ENCODE measurements around the gene INSYN2A.

DNA sequence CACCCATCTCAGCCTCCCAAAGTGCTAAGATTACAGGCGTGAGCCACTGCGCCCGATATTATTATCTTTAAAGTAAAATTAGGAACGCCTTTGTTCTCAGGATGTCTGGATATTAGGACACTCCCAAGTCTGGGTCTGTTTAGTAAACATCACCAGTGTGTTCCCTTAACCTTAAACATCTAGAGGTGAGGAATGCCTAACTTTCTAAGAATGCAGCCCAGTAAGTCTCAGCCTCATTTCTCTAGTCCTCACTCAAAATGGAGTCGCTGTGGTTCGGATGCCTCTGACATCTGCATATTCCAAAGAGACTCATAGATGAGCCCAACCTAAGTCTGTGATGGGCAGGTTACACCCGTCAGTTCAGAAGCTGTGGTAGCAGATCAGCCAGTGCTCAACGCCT lies 4.3 kb upstream of the INSYN2A start:
- no peak for TF ChIP-seq ELF4 (CRISPR knock-in tag; IDR thresholded peaks at IDR 0.05; ENCODE audit: low read depth)
- TF ChIP-seq, protein P1, sequence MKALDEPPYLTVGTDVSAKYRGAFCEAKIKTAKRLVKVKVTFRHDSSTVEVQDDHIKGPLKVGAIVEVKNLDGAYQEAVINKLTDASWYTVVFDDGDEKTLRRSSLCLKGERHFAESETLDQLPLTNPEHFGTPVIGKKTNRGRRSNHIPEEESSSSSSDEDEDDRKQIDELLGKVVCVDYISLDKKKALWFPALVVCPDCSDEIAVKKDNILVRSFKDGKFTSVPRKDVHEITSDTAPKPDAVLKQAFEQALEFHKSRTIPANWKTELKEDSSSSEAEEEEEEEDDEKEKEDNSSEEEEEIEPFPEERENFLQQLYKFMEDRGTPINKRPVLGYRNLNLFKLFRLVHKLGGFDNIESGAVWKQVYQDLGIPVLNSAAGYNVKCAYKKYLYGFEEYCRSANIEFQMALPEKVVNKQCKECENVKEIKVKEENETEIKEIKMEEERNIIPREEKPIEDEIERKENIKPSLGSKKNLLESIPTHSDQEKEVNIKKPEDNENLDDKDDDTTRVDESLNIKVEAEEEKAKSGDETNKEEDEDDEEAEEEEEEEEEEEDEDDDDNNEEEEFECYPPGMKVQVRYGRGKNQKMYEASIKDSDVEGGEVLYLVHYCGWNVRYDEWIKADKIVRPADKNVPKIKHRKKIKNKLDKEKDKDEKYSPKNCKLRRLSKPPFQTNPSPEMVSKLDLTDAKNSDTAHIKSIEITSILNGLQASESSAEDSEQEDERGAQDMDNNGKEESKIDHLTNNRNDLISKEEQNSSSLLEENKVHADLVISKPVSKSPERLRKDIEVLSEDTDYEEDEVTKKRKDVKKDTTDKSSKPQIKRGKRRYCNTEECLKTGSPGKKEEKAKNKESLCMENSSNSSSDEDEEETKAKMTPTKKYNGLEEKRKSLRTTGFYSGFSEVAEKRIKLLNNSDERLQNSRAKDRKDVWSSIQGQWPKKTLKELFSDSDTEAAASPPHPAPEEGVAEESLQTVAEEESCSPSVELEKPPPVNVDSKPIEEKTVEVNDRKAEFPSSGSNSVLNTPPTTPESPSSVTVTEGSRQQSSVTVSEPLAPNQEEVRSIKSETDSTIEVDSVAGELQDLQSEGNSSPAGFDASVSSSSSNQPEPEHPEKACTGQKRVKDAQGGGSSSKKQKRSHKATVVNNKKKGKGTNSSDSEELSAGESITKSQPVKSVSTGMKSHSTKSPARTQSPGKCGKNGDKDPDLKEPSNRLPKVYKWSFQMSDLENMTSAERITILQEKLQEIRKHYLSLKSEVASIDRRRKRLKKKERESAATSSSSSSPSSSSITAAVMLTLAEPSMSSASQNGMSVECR (CRISPR knock-in tag; IDR thresholded peaks at IDR 0.05; ENCODE audit: borderline replicate concordance), result no peak
- TF ChIP-seq, protein P2, sequence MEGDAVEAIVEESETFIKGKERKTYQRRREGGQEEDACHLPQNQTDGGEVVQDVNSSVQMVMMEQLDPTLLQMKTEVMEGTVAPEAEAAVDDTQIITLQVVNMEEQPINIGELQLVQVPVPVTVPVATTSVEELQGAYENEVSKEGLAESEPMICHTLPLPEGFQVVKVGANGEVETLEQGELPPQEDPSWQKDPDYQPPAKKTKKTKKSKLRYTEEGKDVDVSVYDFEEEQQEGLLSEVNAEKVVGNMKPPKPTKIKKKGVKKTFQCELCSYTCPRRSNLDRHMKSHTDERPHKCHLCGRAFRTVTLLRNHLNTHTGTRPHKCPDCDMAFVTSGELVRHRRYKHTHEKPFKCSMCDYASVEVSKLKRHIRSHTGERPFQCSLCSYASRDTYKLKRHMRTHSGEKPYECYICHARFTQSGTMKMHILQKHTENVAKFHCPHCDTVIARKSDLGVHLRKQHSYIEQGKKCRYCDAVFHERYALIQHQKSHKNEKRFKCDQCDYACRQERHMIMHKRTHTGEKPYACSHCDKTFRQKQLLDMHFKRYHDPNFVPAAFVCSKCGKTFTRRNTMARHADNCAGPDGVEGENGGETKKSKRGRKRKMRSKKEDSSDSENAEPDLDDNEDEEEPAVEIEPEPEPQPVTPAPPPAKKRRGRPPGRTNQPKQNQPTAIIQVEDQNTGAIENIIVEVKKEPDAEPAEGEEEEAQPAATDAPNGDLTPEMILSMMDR (IDR thresholded peaks at IDR 0.05), result no peak
- TF ChIP-seq, protein P3, sequence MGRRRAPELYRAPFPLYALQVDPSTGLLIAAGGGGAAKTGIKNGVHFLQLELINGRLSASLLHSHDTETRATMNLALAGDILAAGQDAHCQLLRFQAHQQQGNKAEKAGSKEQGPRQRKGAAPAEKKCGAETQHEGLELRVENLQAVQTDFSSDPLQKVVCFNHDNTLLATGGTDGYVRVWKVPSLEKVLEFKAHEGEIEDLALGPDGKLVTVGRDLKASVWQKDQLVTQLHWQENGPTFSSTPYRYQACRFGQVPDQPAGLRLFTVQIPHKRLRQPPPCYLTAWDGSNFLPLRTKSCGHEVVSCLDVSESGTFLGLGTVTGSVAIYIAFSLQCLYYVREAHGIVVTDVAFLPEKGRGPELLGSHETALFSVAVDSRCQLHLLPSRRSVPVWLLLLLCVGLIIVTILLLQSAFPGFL (CRISPR knock-in tag; IDR thresholded peaks at IDR 0.05; ENCODE audit: borderline replicate concordance), result no peak
- TF ChIP-seq, protein P4, sequence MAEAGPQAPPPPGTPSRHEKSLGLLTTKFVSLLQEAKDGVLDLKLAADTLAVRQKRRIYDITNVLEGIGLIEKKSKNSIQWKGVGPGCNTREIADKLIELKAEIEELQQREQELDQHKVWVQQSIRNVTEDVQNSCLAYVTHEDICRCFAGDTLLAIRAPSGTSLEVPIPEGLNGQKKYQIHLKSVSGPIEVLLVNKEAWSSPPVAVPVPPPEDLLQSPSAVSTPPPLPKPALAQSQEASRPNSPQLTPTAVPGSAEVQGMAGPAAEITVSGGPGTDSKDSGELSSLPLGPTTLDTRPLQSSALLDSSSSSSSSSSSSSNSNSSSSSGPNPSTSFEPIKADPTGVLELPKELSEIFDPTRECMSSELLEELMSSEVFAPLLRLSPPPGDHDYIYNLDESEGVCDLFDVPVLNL (CRISPR knock-in tag; IDR thresholded peaks at IDR 0.05; ENCODE audit: borderline replicate concordance, low read depth), result no peak
- TF ChIP-seq, protein P5, sequence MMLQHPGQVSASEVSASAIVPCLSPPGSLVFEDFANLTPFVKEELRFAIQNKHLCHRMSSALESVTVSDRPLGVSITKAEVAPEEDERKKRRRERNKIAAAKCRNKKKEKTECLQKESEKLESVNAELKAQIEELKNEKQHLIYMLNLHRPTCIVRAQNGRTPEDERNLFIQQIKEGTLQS (CRISPR knock-in tag; conservative IDR thresholded peaks at IDR 0.05), result no peak
- no peak for TF ChIP-seq CREB1 (CRISPR knock-in tag; IDR thresholded peaks at IDR 0.05)
- TF ChIP-seq, protein P6, sequence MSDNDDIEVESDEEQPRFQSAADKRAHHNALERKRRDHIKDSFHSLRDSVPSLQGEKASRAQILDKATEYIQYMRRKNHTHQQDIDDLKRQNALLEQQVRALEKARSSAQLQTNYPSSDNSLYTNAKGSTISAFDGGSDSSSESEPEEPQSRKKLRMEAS (CRISPR knock-in tag; IDR thresholded peaks at IDR 0.05), result no peak
- TF ChIP-seq JAZF1 (CRISPR knock-in tag; IDR thresholded peaks at IDR 0.05), result no peak
- TF ChIP-seq, protein P7, sequence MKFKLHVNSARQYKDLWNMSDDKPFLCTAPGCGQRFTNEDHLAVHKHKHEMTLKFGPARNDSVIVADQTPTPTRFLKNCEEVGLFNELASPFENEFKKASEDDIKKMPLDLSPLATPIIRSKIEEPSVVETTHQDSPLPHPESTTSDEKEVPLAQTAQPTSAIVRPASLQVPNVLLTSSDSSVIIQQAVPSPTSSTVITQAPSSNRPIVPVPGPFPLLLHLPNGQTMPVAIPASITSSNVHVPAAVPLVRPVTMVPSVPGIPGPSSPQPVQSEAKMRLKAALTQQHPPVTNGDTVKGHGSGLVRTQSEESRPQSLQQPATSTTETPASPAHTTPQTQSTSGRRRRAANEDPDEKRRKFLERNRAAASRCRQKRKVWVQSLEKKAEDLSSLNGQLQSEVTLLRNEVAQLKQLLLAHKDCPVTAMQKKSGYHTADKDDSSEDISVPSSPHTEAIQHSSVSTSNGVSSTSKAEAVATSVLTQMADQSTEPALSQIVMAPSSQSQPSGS (CRISPR knock-in tag; IDR thresholded peaks at IDR 0.05; ENCODE audit: borderline replicate concordance, low read depth), result no peak
